Fibroblast of lung (primary cell): ENCODE results near the gene NDUFA13. TPM values are rescaled to one million over a fixed set of nuclear protein-coding genes. Genes with fewer than 3 reads are reported as not detected.
A peak's percentile ranks its signal among the peaks of the same experiment; 100 is the strongest.

ENCODE experiments used
- DNase-seq, 2 donors: peaks; one replicate each; pipeline versions ENCODE4 v3.0.0 to v3.0.0-alpha.2; 2010; ENCODE audit warnings: low read depth in 2 of 2
- H2AFZ ChIP-seq: 2 replicates; pipeline ENCODE4 v1.5.1; 2012; ENCODE audit warnings: low read length, control low read depth, inconsistent platforms
- H3K27ac ChIP-seq: 2 replicates; pipeline ENCODE4 v1.5.1; 2011; ENCODE audit warnings: low read length, control low read depth; ENCODE audit not compliant: insufficient read depth
- H3K27me3 ChIP-seq: 2 replicates; pipeline ENCODE4 v1.5.1; 2011; ENCODE audit warnings: mild to moderate bottlenecking, low read length; ENCODE audit not compliant: control insufficient read depth, insufficient read depth
- H3K36me3 ChIP-seq: 2 replicates; pipeline ENCODE4 v1.5.1; 2011; ENCODE audit warnings: low read length; ENCODE audit not compliant: control insufficient read depth, insufficient read depth
- H3K4me1 ChIP-seq: 2 replicates; pipeline ENCODE4 v1.5.1; 2011; ENCODE audit warnings: low read length; ENCODE audit not compliant: control insufficient read depth, insufficient read depth; ENCODE audit errors: extremely low read depth
- H3K4me2 ChIP-seq: 2 replicates; pipeline ENCODE4 v1.5.1; 2011; ENCODE audit warnings: low read length, control low read depth; ENCODE audit not compliant: insufficient read depth; ENCODE audit errors: extremely low read depth
- H3K4me3 ChIP-seq, 4 experiments: fragments of 200-600 bp in 1 of 4; sonication (generic) in 1 of 4; replicated peaks in 1 of 4; 2 replicates each; pipeline ENCODE4 v1.5.1; 2011 to 2016; ENCODE audit warnings: low read length in 4 of 4, low read depth in 3 of 4, mild to moderate bottlenecking in 3 of 4, control low read depth in 2 of 4, inconsistent platforms in 1 of 4, mixed read lengths in 1 of 4; ENCODE audit not compliant: insufficient read depth in 1 of 4; ENCODE audit errors: control extremely low read depth in 1 of 4
- H3K79me2 ChIP-seq: 2 replicates; pipeline ENCODE4 v1.5.1; 2012; ENCODE audit warnings: mild to moderate bottlenecking, low read length, inconsistent platforms; ENCODE audit not compliant: control insufficient read depth, insufficient read depth
- H3K9ac ChIP-seq: 2 replicates; pipeline ENCODE4 v1.5.1; 2011; ENCODE audit warnings: mild to moderate bottlenecking, low read length, control low read depth; ENCODE audit not compliant: insufficient read depth
- H3K9me3 ChIP-seq: 2 replicates; pipeline ENCODE4 v1.5.1; 2012; ENCODE audit warnings: low read depth, low read length; ENCODE audit not compliant: control insufficient read depth, insufficient read depth
- H4K20me1 ChIP-seq: 2 replicates; pipeline ENCODE4 v1.5.1; 2011; ENCODE audit warnings: low read length; ENCODE audit not compliant: control insufficient read depth, insufficient read depth; ENCODE audit errors: extremely low read depth
- CTCF ChIP-seq, 2 donors: IDR thresholded peaks in 1 of 2; conservative IDR thresholded peaks in 1 of 2; 1 replicate in 1 of 2; 2 replicates in 1 of 2; pipeline ENCODE4 v1.5.1; 2011 to 2012; ENCODE audit warnings: low read length in 2 of 2, control low read depth in 1 of 2, inconsistent platforms in 1 of 2, low read depth in 1 of 2, mild to moderate bottlenecking in 1 of 2
- EZH2 ChIP-seq: IDR thresholded peaks from 2 replicates; pipeline ENCODE4 v1.5.1; 2012; ENCODE audit warnings: low read length, control low read depth, mild to moderate bottlenecking; ENCODE audit errors: missing control alignments
- polyA plus RNA-seq, 2 donors: library from polyadenylated mRNA; depleted of rRNA in 1 of 2; stranded (reverse) in 1 of 2; unstranded in 1 of 2; fragments of >200 nt; gene quantifications; 2 replicates each; pipeline ENCODE4 v1.2.1, GENCODE V29; 2011 to 2012; ENCODE audit warnings: missing spikeins in 1 of 2
- total RNA-seq: library from RNA; depleted of rRNA; stranded (reverse); fragments of >200 nt; gene quantifications from 2 replicates; pipeline ENCODE4 v1.2.1, GENCODE V29; 2014

NDUFA13 gene
- total and polyA plus RNA-seq, 2 donors (not counting 1 experiment from before 2014, with no cell fraction given) = 221 to 306 TPM

- H3K27ac ChIP-seq = no peak overlapping the region
- peak overlapping the region in 1 of 4 experiments; percentile 30 for H3K4me3 ChIP-seq
- no peaks in the 10 kb centered on the region for H4K20me1 ChIP-seq
- H3K27me3 ChIP-seq = no peaks in the 10 kb centered on the region
- peak; percentile 54 to 84 for DNase-seq
- H3K36me3 ChIP-seq = peaks cover 2% of the 10 kb centered on the region
- H3K79me2 ChIP-seq = peaks cover 18% of the 10 kb centered on the region
- H3K9ac ChIP-seq = no peak overlapping the region
- TF ChIP-seq CTCF (conservative IDR thresholded peaks at IDR 0.05 in 1 of 2, IDR thresholded peaks at IDR 0.05 in 1 of 2; ENCODE audit: low read depth in 1 of 2, low read length in 2 of 2) = no peak
- TF ChIP-seq EZH2 = no peak
- H3K9me3 ChIP-seq = no peaks in the 10 kb centered on the region
- H3K4me1 ChIP-seq = no peaks in the 10 kb centered on the region
- no peak overlapping the region for H2AFZ ChIP-seq
- no peak overlapping the region for H3K4me2 ChIP-seq
Observed at GRCh38 chr19:19514215-19514657, 1.8 kb upstream of the NDUFA13 start.

GRCh38 chr19:19514881-19515641 is 964 bp upstream of the NDUFA13 start, which contains the start of gene TSSK6:
TSSK6 (minus strand) TSS chr19:19515548; CDS start chr19:19515427, 121 bp downstream.
- Histone ChIP-seq H2AFZ (peak within 1 kb of the TSS; percentile 84), H3K4me1 (no peaks in the 10 kb centered on the region), H3K27me3 (no peaks in the 10 kb centered on the region), H3K9ac (peak within 1 kb of the TSS; percentile 72), H3K27ac (peak within 1 kb of the TSS; percentile 80), H3K4me2 (peak within 1 kb of the TSS; percentile 93), H3K79me2 (peaks cover 20% of the 10 kb centered on the region), H3K4me3 (peak within 1 kb of the TSS; percentile 42 to 98 (median 75)), H3K36me3 (peaks cover 2% of the 10 kb centered on the region), H3K9me3 (no peaks in the 10 kb centered on the region), H4K20me1 (no peaks in the 10 kb centered on the region)
- no peak for DNase-seq
- TF ChIP-seq EZH2 = no peak
- TF ChIP-seq CTCF (conservative IDR thresholded peaks at IDR 0.05 in 1 of 2, IDR thresholded peaks at IDR 0.05 in 1 of 2; ENCODE audit: low read depth in 1 of 2, low read length in 2 of 2) = no peak

DNA sequence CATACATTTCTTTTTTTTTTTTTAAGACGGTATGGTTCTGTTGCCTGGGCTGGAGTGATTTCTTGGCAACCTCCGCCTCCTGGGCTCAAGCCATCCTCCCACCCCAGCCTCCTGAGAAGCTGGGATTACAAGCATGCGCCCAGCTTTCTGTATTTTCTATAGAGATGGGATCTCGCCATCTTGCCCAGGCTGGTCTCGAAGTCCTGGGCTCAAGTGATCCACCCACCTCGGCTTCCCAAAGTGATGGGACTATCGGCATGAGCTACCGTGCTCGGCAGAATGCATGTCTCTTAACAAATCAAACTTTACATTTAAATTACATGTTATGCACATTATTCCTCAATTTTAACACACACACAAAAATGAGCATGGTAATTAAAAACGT is 1.2 kb downstream of the NDUFA13 start:
- no peaks in the 10 kb centered on the region for H3K9me3 ChIP-seq
- H3K79me2 ChIP-seq = peaks cover 22% of the 10 kb centered on the region
- H3K4me3 ChIP-seq = peak overlapping the region; percentile 42 to 98 (median 75)
- no peaks in the 10 kb centered on the region for H4K20me1 ChIP-seq
- H3K9ac ChIP-seq = no peak overlapping the region
- H2AFZ ChIP-seq = no peak overlapping the region
- H3K27me3 ChIP-seq = no peaks in the 10 kb centered on the region
- peak overlapping the region; percentile 66 for H3K4me2 ChIP-seq
- no peak for TF ChIP-seq EZH2
- no peak for TF ChIP-seq CTCF (conservative IDR thresholded peaks at IDR 0.05 in 1 of 2, IDR thresholded peaks at IDR 0.05 in 1 of 2; ENCODE audit: low read depth in 1 of 2, low read length in 2 of 2)
- DNase-seq = no peak
- H3K36me3 ChIP-seq = peaks cover 2% of the 10 kb centered on the region
- no peak overlapping the region for H3K27ac ChIP-seq
- no peaks in the 10 kb centered on the region for H3K4me1 ChIP-seq
